Endothelial cell of umbilical vein (primary cell): ENCODE measurements around the gene SKOR1. TPM values are rescaled to one million over a fixed set of nuclear protein-coding genes. Genes with fewer than 3 reads are reported as not detected.
A peak's percentile ranks its signal among the peaks of the same experiment; 100 is the strongest.

Source experiments
- BruUV-seq: library from RNA; stranded (reverse); fragments of 400-500 nt; replicated peaks from 2 replicates; lab custom pipeline; 2021; lab: Mats Ljungman, UMichigan
- CTCF ChIA-PET: fragments of 300-600, 350-600 bp; sonication (Branson Sonifier 250); formaldehyde crosslinking; loops from one replicate; lab custom pipeline; 2021; ENCODE audit warnings: antibody characterized with exemption, inconsistent platforms; lab: Charles Lee
- POLR2A ChIA-PET: fragments of 300-600, 350-600 bp; sonication (Branson Sonifier 250); formaldehyde crosslinking; loops from one replicate; lab custom pipeline; 2021; ENCODE audit warnings: antibody characterized with exemption, inconsistent platforms; lab: Charles Lee
- DNase-seq: peaks from one replicate; pipeline ENCODE4 v3.0.0-alpha.2; 2011; ENCODE audit warnings: low read depth, low spot score
- FAIRE-seq: peaks from 2 replicates; lab custom pipeline; 2011; peaks lifted over from hg19 to GRCh38; lab: Jason Lieb, UNC
- H2AFZ ChIP-seq: 2 replicates; pipeline ENCODE4 v1.6.0; 2012; ENCODE audit warnings: low read depth, low read length, control low read depth, inconsistent platforms
- H3K27ac ChIP-seq: 2 replicates; pipeline ENCODE4 v1.5.1; 2011; ENCODE audit warnings: low read depth, mild to moderate bottlenecking, control low read depth, low read length, moderate library complexity; ENCODE audit not compliant: insufficient read depth
- H3K27me3 ChIP-seq, 2 experiments: 2 replicates each; pipeline versions ENCODE4 v1.6.0 to v1.6.1; 2011; ENCODE audit warnings: low read length in 2 of 2, mixed read lengths in 1 of 2; ENCODE audit not compliant: control insufficient read depth in 2 of 2, insufficient read depth in 2 of 2
- H3K36me3 ChIP-seq, 2 experiments: 2 replicates in 1 of 2; 3 replicates in 1 of 2; pipeline ENCODE4 v1.5.1; 2011; ENCODE audit warnings: low read length in 2 of 2, mild to moderate bottlenecking in 1 of 2, moderate library complexity in 1 of 2; ENCODE audit not compliant: control insufficient read depth in 2 of 2, insufficient read depth in 2 of 2; ENCODE audit errors: extremely low read depth in 1 of 2
- H3K4me1 ChIP-seq: 3 replicates; pipeline ENCODE4 v1.5.1; 2011; ENCODE audit warnings: mild to moderate bottlenecking, low read length; ENCODE audit not compliant: control insufficient read depth, insufficient read depth; ENCODE audit errors: extremely low read depth
- H3K4me2 ChIP-seq: 2 replicates; pipeline ENCODE4 v1.6.1; 2011; ENCODE audit warnings: low read length, control low read depth, mixed read lengths; ENCODE audit not compliant: insufficient read depth
- H3K4me3 ChIP-seq, 3 experiments: fragments of 200-600 bp in 1 of 3; sonication (generic), shearing (Covaris generic) in 1 of 3; replicated peaks in 1 of 3; 2 replicates each; pipeline ENCODE4 v1.5.1; 2011 to 2016; ENCODE audit warnings: control low read depth in 3 of 3, low read length in 3 of 3, mild to moderate bottlenecking in 2 of 3, inconsistent platforms in 1 of 3, low read depth in 1 of 3, moderate library complexity in 1 of 3; ENCODE audit not compliant: insufficient read depth in 1 of 3
- H3K79me2 ChIP-seq: 2 replicates; pipeline ENCODE4 v1.6.0; 2012; ENCODE audit warnings: low read length, inconsistent platforms; ENCODE audit not compliant: control insufficient read depth, insufficient read depth
- H3K9ac ChIP-seq: replicated peaks from 2 replicates; pipeline ENCODE3; 2011; ENCODE audit warnings: low read length, control low read depth; ENCODE audit not compliant: insufficient read depth; ENCODE audit errors: extremely low read depth
- H3K9me1 ChIP-seq: replicated peaks from 3 replicates; pipeline ENCODE4 v1.6.0; 2011; ENCODE audit warnings: mild to moderate bottlenecking, low read length; ENCODE audit not compliant: control insufficient read depth, insufficient read depth; ENCODE audit errors: extremely low read depth
- H3K9me3 ChIP-seq: replicated peaks from 2 replicates; pipeline ENCODE4 v1.5.1; 2012; ENCODE audit warnings: low read length, inconsistent platforms; ENCODE audit not compliant: control insufficient read depth, insufficient read depth
- H4K20me1 ChIP-seq: replicated peaks from 2 replicates; pipeline ENCODE3; 2011; ENCODE audit warnings: mild to moderate bottlenecking, low read length; ENCODE audit not compliant: control insufficient read depth, insufficient read depth; ENCODE audit errors: extremely low read depth
- CTCF ChIP-seq, 2 donors: IDR thresholded peaks; 1 replicate in 1 of 2; 2 replicates in 1 of 2; pipeline ENCODE4 v1.5.1; 2011; ENCODE audit warnings: low read length in 2 of 2, mild to moderate bottlenecking in 2 of 2, moderate library complexity in 2 of 2, control low read depth in 1 of 2, inconsistent platforms in 1 of 2, low read depth in 1 of 2; ENCODE audit not compliant: insufficient read depth in 1 of 2; ENCODE audit errors: extremely low read depth in 1 of 2
- EZH2 ChIP-seq: IDR thresholded peaks from 2 replicates; pipeline ENCODE4 v1.6.1; 2012; ENCODE audit warnings: borderline replicate concordance, low read depth, mild to moderate bottlenecking, moderate library complexity, low read length, inconsistent platforms; ENCODE audit not compliant: severe bottlenecking
- GATA2 ChIP-seq: IDR thresholded peaks from 2 replicates; pipeline ENCODE4 v1.7.0; 2011; ENCODE audit warnings: low read depth, mild to moderate bottlenecking, moderate library complexity, mixed read lengths, low read length; ENCODE audit not compliant: insufficient read length, insufficient read depth
- JUN ChIP-seq: IDR thresholded peaks from 2 replicates; pipeline ENCODE4 v1.6.1; 2011; ENCODE audit warnings: borderline replicate concordance, low read depth; ENCODE audit not compliant: insufficient read length, insufficient read depth
- MAX ChIP-seq: IDR thresholded peaks from 2 replicates; pipeline ENCODE4 v1.6.1; 2011; ENCODE audit not compliant: insufficient read depth, insufficient read length
- MYC ChIP-seq: IDR thresholded peaks from one replicate; pipeline ENCODE4 v1.6.1; 2011; ENCODE audit warnings: mild to moderate bottlenecking, low read depth, low read length
- dilution Hi-C: fragments of 300-500 bp; cut with MboI; formaldehyde crosslinking; loops from one replicate; pipeline ENCODE4 v1.15.0; 2019; ENCODE audit warnings: low sequenced_read_pairs; ENCODE audit not compliant: extremely low pct_ligation_motif_present
- intact Hi-C: fragments of 100-400 bp; cut with micrococcal nuclease; formaldehyde crosslinking; loops from one replicate; pipeline ENCODE4 v1.10.0; 2022
- polyA plus RNA-seq, 4 experiments: library from polyadenylated mRNA; depleted of rRNA in 3 of 4; stranded (reverse) in 3 of 4; unstranded in 1 of 4; fragments of >200 nt; gene quantifications; 2 replicates each; pipeline versions ENCODE4 v1.2.1 to v1.2.3, GENCODE V29; 2011 to 2012; ENCODE audit warnings: missing spikeins in 1 of 4
- total RNA-seq: library from RNA; stranded (reverse); gene quantifications from 2 replicates; pipeline ENCODE4 v1.2.3, GENCODE V29; 2021

The SKOR1 gene
- total and polyA plus RNA-seq, 2 donors (not counting 3 experiments of a cell fraction or from before 2014, with no cell fraction given): 0.06 to 0.15 TPM

GRCh38 chr15:67863442-67863987 lies 38.2 kb downstream of the SKOR1 start:
- peak overlapping the region; percentile 53 for H3K4me2 ChIP-seq
- peak overlapping the region; percentile 86 for H2AFZ ChIP-seq
- H3K4me3 ChIP-seq: peak overlapping the region in 2 of 3 experiments; percentile 8 to 35
- H4K20me1 ChIP-seq: no peaks in the 10 kb centered on the region
- H3K4me1 ChIP-seq: no peaks in the 10 kb centered on the region
- H3K27ac ChIP-seq: no peak overlapping the region
- POLR2A ChIA-PET: no interaction called here
- peak; percentile 65 for DNase-seq
- no peaks in the 10 kb centered on the region for H3K36me3 ChIP-seq
- peak; percentile 87 for FAIRE-seq
- no TSS peak for BruUV-seq
- H3K27me3 ChIP-seq: peaks cover 9 to 13% of the 10 kb centered on the region in 2 experiments
- dilution Hi-C loops (no loop called here), intact Hi-C loops (loop anchor here (1.0 to 5.0 kb wide), 4 partner anchors 189 to 364 kb away; partner anchors contain the start of genes CLN6 and PIAS1)
- no peaks in the 10 kb centered on the region for H3K9me3 ChIP-seq
- H3K9ac ChIP-seq: no peak overlapping the region
- no peaks in the 10 kb centered on the region for H3K79me2 ChIP-seq
- TF ChIP-seq JUN: no peak
- TF ChIP-seq MYC: no peak
- TF ChIP-seq MAX: no peak
- no peak for TF ChIP-seq GATA2
- TF ChIP-seq CTCF (IDR thresholded peaks at IDR 0.05; ENCODE audit: extremely low read depth in 1 of 2, insufficient read depth in 1 of 2, low read depth in 1 of 2, low read length in 2 of 2): peak; percentile 87 to 97
- TF ChIP-seq EZH2: no peak
- CTCF ChIA-PET: interaction anchor here (0.6 to 4.9 kb wide), 20 partner anchors 10 to 1062 kb away, joined by 3 to 139 read pairs (median 4); partner anchors contain the start of genes CALML4 and PIAS1
- no peaks in the 10 kb centered on the region for H3K9me1 ChIP-seq
